ENCODE results near the gene HSFX1.
"Not testable (repeated sequence)": the region's sequence is repeated elsewhere in the genome, so short reads cannot be mapped to it uniquely, and the experiment has no call there.

The HSFX1 gene, protein sequence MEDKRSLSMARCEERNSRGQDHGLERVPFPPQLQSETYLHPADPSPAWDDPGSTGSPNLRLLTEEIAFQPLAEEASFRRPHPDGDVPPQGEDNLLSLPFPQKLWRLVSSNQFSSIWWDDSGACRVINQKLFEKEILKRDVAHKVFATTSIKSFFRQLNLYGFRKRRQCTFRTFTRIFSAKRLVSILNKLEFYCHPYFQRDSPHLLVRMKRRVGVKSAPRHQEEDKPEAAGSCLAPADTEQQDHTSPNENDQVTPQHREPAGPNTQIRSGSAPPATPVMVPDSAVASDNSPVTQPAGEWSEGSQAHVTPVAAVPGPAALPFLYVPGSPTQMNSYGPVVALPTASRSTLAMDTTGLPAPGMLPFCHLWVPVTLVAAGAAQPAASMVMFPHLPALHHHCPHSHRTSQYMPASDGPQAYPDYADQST

DNA sequence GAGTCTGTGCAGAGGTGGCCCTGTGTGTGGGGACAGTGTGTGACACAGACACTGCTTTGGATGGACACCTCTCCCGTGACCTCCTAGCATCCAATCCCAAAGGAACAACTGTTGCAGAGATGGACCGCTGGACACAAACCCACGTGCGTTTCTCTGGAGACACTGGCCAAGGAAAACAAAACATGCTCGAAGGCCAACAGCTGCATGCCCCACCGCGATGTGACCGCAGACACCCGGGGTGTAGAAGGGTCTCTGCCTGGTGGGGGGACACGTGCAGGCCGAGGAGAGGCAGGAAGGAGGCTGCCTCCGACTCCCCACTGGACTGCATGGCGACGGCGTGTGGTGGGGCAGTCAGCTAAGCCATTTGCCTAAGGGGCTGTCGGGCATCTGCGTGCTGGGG is at the start of gene HSFX1:
Gene HSFX1, plus strand, starts transcription at position 301 of the 400 bp plus-strand sequence. CDS start 614 bp downstream, outside the sequence.
- not testable (repeated sequence) for DNase-seq

GRCh38 chrX:149727308-149727707 is 46.6 kb upstream of the HSFX1 start:
- DNase-seq = not testable (repeated sequence)

DNA sequence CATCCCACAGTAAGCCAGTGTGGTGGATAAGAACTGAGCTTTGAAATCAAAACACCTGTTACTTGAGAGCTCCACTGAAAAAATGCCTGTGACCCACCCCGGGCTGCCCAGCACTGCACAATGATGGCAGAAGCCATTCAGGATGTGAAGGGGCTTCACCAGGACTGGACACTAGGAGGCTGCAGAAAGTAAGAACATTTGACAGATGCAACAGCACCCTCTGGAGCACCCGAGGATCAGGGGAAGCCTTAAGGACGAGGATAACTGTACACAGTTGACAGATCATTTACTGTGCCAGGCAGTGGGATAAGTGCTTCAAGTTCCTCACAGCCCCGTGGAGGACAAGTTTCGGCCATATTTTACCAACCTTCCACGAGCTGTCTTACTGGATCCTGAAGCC is 31.6 kb upstream of the HSFX1 start:
- DNase-seq = not testable (repeated sequence)

GRCh38 chrX:149746390-149747007 is 27.4 kb upstream of the HSFX1 start:
- not testable (repeated sequence) for DNase-seq

- DNase-seq = no peak
Observed at GRCh38 chrX:149757206-149758067, 16.4 kb upstream of the HSFX1 start.

DNA sequence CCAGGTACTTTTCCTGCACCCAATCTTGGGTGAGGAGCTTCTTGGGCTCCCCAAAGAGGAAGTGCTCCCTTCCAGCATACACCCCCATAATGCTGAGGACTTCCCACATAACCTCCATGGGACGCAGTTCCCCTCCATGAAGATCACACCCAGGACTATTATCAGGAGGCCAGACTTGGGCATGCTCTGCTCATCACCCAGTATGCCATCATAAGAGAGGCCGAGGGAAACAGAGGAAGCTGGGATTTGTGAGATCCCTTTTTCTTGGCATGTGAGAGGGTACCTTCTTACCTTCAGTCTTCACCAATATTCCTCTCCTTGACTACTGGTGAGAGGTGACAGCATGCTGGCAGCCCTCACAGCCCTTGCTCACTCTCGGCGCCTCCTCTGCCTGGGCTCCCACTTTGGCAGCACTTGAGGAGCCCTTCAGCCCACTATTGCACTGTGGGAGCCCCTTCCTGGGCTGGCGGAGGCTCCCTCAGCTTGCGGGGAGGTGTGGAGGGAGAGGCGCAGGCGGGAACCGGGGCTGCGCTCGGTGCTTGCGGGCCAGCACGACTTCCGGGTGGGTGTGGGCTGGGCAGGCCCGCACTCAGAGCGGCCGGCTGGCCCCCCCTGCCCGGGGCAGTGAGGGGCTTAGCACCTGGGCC is 15.7 kb upstream of the HSFX1 start:
- no peak for DNase-seq

DNA sequence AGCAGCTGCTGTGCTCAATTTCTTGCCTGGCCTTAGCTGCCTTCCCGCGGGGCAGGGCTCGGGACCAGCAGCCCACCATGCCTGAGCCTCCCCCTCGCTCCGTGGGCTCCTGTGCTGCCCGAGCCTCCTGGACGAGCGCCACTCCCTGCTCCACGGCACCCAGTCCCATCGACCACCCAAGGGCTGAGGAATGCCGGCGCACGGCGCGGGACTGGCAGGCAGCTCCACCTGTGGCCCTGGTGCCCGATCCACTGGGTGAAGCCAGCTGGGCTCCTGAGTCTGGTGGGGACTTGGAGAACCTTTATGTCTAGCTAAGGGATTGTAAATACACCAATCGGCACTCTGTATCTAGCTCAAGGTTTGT is 15.2 kb upstream of the HSFX1 start:
- DNase-seq = not testable (repeated sequence)

DNA sequence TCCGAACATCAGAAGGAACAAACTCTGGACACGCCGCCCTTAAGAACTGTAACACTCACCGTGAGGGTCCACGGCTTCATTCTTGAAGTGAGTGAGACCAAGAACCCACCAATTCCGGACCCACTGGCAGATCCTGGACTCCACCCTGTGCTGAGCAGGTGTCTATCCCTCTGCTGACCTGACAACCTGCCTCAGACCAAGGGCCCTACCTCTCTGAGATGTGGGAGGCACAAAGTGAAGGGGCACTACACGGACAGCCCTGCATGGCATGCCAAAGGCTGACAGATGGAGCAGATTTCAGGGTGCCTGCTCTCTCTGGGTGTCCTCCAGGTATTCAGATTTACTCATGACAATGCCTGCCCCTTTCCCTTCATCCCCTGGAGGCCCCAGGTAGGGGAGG is 14.0 kb upstream of the HSFX1 start:
- DNase-seq = no peak

GRCh38 chrX:149760965-149761364 is 12.9 kb upstream of the HSFX1 start:
- DNase-seq = no peak

DNA sequence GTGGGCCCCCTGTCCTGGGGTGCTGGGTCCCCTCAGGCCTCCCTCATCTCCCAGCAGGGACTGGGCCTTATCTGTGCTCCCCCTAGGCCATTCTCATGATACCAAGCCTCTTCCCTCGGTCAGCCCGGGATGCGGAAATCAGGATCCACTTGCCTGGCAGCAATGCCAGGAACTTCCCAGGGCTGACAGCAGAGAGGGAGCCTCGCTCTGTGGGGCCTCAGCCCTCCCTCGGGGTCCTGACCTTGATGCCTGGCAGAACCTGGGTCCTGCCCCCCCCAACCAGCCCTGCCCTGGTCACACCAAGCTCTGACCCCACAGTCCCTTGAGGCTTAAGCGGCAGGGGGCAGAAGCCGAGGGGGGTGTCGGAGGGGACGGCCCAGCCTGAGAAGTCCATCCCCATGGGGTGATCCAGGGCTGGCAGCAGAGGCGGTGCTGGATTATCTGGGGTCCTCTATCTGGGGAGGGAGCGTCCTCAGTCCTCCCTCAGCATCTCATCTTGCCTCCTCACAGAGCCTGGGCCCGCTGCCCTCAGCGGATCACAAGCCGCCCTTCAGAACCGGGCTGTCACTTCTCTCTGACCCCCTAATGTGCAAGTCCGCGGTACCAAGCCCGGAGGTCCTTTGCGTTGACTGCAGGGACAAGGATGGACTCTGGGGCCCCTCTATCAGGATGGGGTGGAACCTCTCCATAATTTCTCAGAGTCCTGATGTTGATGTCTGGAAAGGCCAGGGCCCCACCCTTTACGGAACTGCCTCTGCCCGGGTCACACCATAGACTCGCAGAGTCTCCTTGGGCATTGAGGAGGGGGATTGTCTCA is 11.8 kb upstream of the HSFX1 start:
- not testable (repeated sequence) for DNase-seq

DNA sequence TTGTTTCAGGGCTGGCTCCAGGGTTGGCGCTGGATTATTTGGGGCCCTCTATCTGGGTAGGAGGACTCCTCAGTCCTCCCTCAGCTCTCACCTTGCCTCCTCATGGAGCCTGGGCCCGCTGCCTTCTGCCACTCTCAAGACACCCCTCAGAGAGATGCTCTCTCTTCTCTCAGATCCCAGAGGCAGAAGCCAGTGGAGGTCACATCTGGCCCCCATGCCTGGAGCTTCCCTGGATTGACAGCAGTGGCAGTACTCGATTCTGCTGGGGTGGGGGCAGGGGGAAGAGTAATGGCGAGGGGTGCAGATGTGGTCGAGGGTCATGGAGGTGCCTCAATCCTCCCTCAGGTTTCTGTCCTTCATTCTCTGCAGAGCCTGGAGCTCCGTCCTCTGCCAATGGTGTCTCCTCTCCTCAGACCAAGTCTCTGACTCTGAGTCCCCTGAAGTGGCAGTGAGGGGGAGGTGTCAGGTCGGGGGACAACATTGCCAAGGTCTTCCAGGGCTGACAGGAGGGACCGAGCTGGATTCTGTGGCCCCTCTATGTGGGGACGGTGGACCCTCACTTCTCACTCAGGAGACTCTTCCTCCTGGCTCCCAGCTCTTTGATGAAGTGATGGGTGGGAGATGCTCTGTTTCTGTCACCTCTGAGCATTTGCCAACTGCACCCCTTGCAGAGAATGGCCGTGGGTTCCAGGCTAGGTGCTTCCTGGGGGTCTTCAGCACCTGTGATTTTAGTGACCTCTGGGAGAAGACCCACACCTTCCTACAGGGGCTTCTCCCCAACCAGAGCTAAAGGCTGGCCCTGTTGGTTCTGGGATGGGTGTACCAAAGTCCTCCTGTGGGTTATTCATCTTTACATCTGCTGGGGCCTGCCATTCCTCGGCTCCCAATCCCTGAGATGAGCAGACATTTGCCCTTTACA is 10.9 kb upstream of the HSFX1 start:
- no peak for DNase-seq

DNA sequence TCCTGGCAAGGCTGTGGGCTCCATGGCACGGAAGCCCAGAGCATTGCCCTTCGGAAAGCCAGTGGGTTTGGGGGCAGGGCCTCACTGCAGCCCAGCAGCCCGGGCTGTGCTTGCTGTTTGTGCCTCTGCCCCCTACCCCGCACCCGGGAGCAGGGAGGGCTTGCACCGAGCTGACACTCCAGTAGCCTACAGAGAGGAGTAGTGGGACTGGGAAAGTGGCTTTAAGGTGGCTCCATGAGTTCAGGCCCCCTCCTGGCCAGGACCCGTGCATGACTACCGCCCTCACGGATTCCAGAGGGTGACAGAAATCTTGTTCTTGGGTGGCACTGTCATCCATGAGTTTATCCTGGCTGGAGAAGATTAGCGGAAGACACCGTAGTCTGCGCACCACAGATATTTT is 3.5 kb upstream of the HSFX1 start:
- not testable (repeated sequence) for DNase-seq

DNA sequence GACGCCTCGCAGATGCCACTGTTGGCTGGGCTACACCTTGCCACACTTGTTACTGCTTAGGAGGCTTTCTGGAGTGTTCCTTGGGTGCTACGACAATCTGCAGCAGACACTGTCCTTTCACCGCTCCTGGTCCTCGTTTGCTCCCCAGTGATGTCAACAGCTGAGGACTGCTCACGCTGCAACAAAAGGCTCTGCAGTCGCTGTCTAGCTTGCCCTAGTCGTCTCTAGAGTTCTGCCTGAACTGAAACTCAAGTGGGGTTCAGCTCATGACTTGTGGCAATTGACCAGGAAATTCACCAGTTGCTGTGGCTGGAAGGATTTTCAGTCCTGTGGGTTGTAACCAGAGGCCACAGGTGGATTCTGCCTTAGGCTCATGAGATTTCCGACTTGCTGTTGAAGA is 842 bp upstream of the HSFX1 start:
- not testable (repeated sequence) for DNase-seq

- not testable (repeated sequence) for DNase-seq
Observed at GRCh38 chrX:149777999-149778398, 4.1 kb downstream of the HSFX1 start.

- DNase-seq = not testable (repeated sequence)
Observed at GRCh38 chrX:149781727-149782126, 7.9 kb downstream of the HSFX1 start, which contains the start of gene MAGEA9. MAGEA9 (plus strand) TSS chrX:149781930; CDS start chrX:149786211, 4,281 bp downstream.

DNA sequence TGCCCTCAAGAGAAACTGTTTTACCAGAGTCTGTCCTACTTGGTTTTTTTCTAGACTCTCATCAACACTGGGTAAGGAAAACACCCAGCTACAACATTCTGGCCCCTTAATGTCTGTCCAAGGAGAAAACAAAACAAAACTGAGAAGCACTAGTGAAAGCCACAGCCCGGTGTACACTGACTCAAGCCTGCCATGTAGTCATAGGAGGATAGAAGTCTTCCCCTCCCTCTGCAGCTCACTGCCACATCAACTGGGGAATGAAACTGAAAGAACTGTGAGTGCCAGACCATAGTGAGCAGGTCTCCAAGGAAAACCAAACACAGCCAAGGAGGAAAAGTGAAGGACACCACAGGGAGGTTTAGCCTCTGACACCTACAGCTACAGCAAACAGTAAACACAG is 21.7 kb downstream of the HSFX1 start:
- not testable (repeated sequence) for DNase-seq

DNA sequence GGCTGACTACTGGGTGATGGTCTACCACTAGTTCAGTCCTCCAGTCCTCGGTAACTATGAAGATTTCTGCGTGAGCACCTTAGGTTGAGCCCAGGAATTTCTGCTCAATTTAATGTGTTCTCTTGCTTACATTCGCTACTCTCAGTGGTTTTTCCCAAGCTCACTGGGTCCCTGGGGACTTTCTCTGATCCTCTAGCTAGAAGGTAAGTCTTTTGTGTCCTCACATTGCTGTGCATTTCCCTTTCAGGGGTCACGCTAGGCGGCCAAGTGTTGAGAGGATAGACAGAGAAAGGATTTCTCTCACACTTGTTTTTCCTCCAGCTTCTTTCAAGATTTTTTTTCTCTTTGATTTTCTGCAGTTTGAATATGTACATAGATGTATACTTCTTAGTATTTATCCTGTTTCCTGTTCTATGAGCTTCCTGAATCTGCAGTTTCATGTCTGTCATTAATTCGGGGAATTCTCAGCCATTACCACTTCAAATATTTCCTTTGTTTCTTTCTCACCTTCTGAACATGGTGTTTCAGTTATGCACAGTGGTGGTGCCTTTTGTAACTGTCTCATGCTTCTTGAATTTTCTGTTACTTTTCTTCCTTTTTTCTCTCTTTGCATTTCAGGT is 25.3 kb downstream of the HSFX1 start:
- DNase-seq = no peak

DNA sequence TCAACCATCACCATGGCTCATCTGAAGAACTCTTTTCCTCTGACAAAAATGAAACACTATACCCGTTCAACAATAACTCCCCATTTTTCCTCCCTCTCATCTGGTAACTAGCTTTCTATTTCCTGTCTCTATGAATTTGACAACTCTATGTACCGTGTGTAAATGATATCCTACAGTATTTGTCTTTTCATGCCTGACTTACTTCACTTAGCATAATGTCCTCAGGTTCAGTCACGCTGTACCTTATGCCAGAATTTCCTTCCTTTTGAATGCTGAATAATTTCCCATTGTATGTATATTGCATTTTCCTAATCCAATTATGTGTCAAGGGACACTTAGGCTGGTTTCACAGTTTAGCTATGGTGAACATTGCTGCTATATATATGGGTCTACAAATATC is 26.1 kb downstream of the HSFX1 start:
- no peak for DNase-seq

DNA sequence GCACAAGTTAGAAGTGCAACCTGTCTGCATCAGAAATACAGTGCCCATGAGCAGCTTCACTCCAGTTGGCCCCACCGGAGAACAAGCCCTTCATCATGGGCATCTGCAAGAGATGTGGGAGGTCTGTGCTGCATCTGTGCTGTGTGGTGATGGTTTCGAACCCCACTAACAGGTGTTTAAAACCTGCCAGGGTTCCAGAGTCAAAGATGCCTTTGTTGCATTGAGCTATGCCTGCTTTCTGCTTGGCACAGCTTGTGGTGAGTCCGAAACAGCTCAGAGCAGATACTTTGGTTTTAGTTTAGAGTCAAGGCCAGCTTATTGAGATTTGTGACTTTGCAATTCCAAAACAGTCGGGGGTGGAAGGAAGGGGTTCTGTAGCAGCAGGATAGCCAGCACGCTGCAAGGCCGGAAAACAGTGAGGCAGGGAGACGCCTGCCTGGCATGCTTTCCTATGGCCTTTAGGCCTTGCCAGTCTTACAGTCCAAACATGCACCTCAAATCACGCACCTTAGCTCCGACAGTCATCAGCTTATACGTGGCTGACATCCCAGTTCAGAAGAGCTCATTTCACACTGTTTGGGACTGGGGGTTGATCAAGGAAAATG is 29.7 kb downstream of the HSFX1 start:
- no peak for DNase-seq

- no peak for DNase-seq
Observed at GRCh38 chrX:149804102-149804501, 30.2 kb downstream of the HSFX1 start.
